H1 (cell line): Measurements from ENCODE around the gene KLHL1. TPM values are rescaled to one million over a fixed set of nuclear protein-coding genes. Genes with fewer than 3 reads are reported as not detected.

Experiments used
- CBX5 ChIP-seq: fragments of 300-800, 300-1000 bp; sonication (generic); IDR thresholded peaks from 2 replicates; pipeline ENCODE4 v1.7.1; 2016; ENCODE audit warnings: antibody characterized with exemption, low read length, low read depth
- CREB1 ChIP-seq: IDR thresholded peaks from 2 replicates; pipeline ENCODE4 v1.6.1; 2012; ENCODE audit warnings: inconsistent platforms
- EZH2 ChIP-seq: fragments of 200-600 bp; sonication (generic); IDR thresholded peaks from 2 replicates; pipeline ENCODE4 v1.7.1; 2012; ENCODE audit warnings: low read depth, mild to moderate bottlenecking, moderate library complexity, low read length, inconsistent platforms; ENCODE audit not compliant: severe bottlenecking
- FOSL1 ChIP-seq: IDR thresholded peaks from 2 replicates; pipeline ENCODE4 v1.6.1; 2011; ENCODE audit warnings: mild to moderate bottlenecking, low read depth, low read length, moderate library complexity; ENCODE audit not compliant: insufficient read depth
- GTF2F1 ChIP-seq: IDR thresholded peaks from 2 replicates; pipeline ENCODE4 v1.6.1; 2012; ENCODE audit warnings: low read depth, low read length, improper control_type of control experiment, borderline replicate concordance
- HDAC2 ChIP-seq, 2 experiments: fragments of 300-600 bp in 1 of 2; sonication (generic) in 1 of 2; IDR thresholded peaks; 2 replicates each; pipeline ENCODE4 v1.6.1; 2011 to 2012; ENCODE audit warnings: low read depth in 2 of 2, low read length in 2 of 2, mild to moderate bottlenecking in 2 of 2, moderate library complexity in 2 of 2, borderline replicate concordance in 1 of 2, inconsistent platforms in 1 of 2
- KDM4A ChIP-seq: IDR thresholded peaks from one replicate; pipeline ENCODE4 v1.7.1; 2012; ENCODE audit warnings: low read depth, mild to moderate bottlenecking, moderate library complexity, low read length, inconsistent platforms; ENCODE audit not compliant: severe bottlenecking
- NRF1 ChIP-seq: IDR thresholded peaks from 2 replicates; pipeline ENCODE4 v1.6.1; 2011; ENCODE audit warnings: mild to moderate bottlenecking, low read depth, low read length, improper control_type of control experiment
- POLR2A ChIP-seq, 2 experiments: IDR thresholded peaks; 1 replicate in 1 of 2; 2 replicates in 1 of 2; pipeline ENCODE4 v1.6.1; 2011; ENCODE audit warnings: low read depth in 2 of 2, low read length in 2 of 2, mild to moderate bottlenecking in 2 of 2; ENCODE audit errors: control extremely low read depth in 1 of 2
- RAD21 ChIP-seq, 2 experiments: IDR thresholded peaks in 1 of 2; conservative IDR thresholded peaks in 1 of 2; 2 replicates each; pipeline ENCODE4 v1.6.1; 2011; ENCODE audit warnings: low read depth in 2 of 2, low read length in 2 of 2, improper control_type of control experiment in 1 of 2, inconsistent platforms in 1 of 2, mild to moderate bottlenecking in 1 of 2, moderate library complexity in 1 of 2
- RBBP5 ChIP-seq: IDR thresholded peaks from 2 replicates; pipeline ENCODE4 v1.7.1; 2012; ENCODE audit warnings: low read depth, mild to moderate bottlenecking, inconsistent platforms, low read length, moderate library complexity, borderline replicate concordance
- RNF2 ChIP-seq: fragments of 200-900, 300-1000 bp; sonication (generic); IDR thresholded peaks from 2 replicates; pipeline ENCODE4 v1.7.1; 2016; ENCODE audit warnings: borderline replicate concordance, low read depth, mild to moderate bottlenecking, antibody characterized with exemption, low read length; ENCODE audit not compliant: poor library complexity, severe bottlenecking; ENCODE audit errors: missing control alignments
- SIN3A ChIP-seq, 2 experiments: IDR thresholded peaks in 1 of 2; conservative IDR thresholded peaks in 1 of 2; 2 replicates each; pipeline ENCODE4 v1.6.1; 2011 to 2012; ENCODE audit warnings: low read length in 2 of 2, improper control_type of control experiment in 1 of 2, low read depth in 1 of 2, mild to moderate bottlenecking in 1 of 2
- SIX5 ChIP-seq: IDR thresholded peaks from 2 replicates; pipeline ENCODE4 v1.6.1; 2011; ENCODE audit warnings: mild to moderate bottlenecking, low read depth, low read length
- polyA plus RNA-seq, 7 experiments: library from polyadenylated mRNA; depleted of rRNA in 3 of 7; stranded (reverse) in 5 of 7; unstranded in 2 of 7; fragments of >200 nt in 5 of 7; fragments of 200-250 nt in 2 of 7; gene quantifications; 1 replicate in 5 of 7; 2 replicates in 1 of 7; 4 replicates in 1 of 7; pipeline versions ENCODE4 v1.2.1 to v1.2.3, GENCODE V29; 2011 to 2013; ENCODE audit warnings: missing spikeins in 2 of 7, mixed read lengths in 2 of 7
- total RNA-seq: library from RNA; stranded (reverse); fragmentation: NEBNext Ultra II Directional; extraction: Animal tissue kit (Norgen Biotek cat#: 25700); gene quantifications from 2 replicates; pipeline ENCODE4 v1.2.1, GENCODE V29; 2021

KLHL1 gene
- total and polyA plus RNA-seq, 2 of the 8 experiments (the other 6 are each of a cell fraction or from before 2014, with no cell fraction given) = not detected

DNA sequence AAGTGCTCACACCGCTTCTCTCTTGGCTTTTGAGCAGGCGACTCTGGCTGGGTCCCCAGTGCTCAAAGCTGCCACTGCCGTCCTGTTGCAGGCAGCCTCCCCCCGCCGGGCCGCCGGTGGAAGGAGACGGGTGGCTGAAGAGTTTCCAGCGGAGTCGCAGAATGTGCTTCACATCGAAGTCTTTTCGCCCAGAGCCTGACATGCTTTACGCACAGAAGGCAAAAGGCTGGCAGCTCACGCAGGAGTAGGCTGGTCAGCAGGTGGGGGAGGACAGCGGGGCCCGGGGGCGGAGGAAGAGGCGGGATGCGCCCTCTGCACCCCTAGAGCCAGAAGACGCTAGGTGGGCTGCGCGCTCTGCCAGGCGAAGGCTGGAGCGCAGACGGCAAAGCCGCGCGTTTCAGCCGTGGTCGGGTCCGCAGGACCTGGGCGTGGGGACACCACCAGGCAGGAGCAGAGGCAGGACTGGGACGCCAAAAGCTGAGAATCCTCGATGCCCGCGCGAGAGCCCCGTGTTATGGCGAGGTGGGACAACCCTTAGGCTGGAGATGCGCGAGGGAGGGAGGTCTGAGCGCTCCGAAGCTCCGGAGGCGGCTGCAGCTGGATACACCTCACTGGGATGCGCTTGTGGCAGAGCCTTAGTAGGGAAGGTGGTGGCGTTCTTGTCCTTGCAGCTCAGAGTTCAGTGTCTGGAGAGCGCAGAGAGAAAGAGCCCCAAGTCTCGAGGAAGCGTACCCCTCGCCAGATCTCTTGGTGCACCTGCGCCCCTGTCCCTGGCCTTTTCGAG is 562 bp downstream of the KLHL1 start, which contains the start of gene ATXN8OS (continued):
- TF ChIP-seq RNF2 = peak; percentile 63
- no peak for TF ChIP-seq SIX5
- TF ChIP-seq NRF1 = no peak
- no peak for TF ChIP-seq FOSL1
- no peak for TF ChIP-seq HDAC2 (IDR thresholded peaks at IDR 0.05; ENCODE audit: borderline replicate concordance in 1 of 2, low read depth in 2 of 2, low read length in 2 of 2)
- no peak for TF ChIP-seq CREB1
- TF ChIP-seq GTF2F1 = no peak
- no peak for TF ChIP-seq RAD21 (IDR thresholded peaks at IDR 0.05 in 1 of 2, conservative IDR thresholded peaks at IDR 0.05 in 1 of 2; ENCODE audit: low read depth in 2 of 2, low read length in 2 of 2)
- TF ChIP-seq EZH2 = peak; percentile 77
- TF ChIP-seq SIN3A (conservative IDR thresholded peaks at IDR 0.05 in 1 of 2, IDR thresholded peaks at IDR 0.05 in 1 of 2; ENCODE audit: low read depth in 1 of 2, low read length in 2 of 2) = no peak
- no peak for TF ChIP-seq POLR2A (IDR thresholded peaks at IDR 0.05; ENCODE audit: control extremely low read depth in 1 of 2, low read depth in 2 of 2, low read length in 2 of 2)
- TF ChIP-seq CBX5 = no peak
- peak; percentile 64 for TF ChIP-seq KDM4A
- TF ChIP-seq RBBP5 = no peak
